T-helper 1 cell treated with Interleukin-12 subunit alpha and Interleukin-12 subunit beta and Interleukin-4 antibody, amounts not matched to agents 30 ng/mL and 1 ng/mL, for 36 hours (primary cell): ENCODE measurements around the gene GET4. TPM values are rescaled to one million over a fixed set of nuclear protein-coding genes. Genes with fewer than 3 reads are reported as not detected.
"Not testable (repeated sequence)": the region's sequence is repeated elsewhere in the genome, so short reads cannot be mapped to it uniquely, and the experiment has no call there.

ENCODE experiments used
- intact Hi-C: fragments of 100-400 bp; cut with micrococcal nuclease; formaldehyde crosslinking; loops from one replicate; pipeline ENCODE4 v1.15.1; 2024
- total RNA-seq: library from RNA; stranded (reverse); gene quantifications from 2 replicates; pipeline ENCODE4 v1.2.3, GENCODE V29; 2022

The GET4 gene
- total RNA-seq, 1 donor from 2014 or later = 33.7 TPM

- intact Hi-C loops = no loop called here
Observed at GRCh38 chr7:845091-845490, 31.3 kb upstream of the GET4 start.

DNA sequence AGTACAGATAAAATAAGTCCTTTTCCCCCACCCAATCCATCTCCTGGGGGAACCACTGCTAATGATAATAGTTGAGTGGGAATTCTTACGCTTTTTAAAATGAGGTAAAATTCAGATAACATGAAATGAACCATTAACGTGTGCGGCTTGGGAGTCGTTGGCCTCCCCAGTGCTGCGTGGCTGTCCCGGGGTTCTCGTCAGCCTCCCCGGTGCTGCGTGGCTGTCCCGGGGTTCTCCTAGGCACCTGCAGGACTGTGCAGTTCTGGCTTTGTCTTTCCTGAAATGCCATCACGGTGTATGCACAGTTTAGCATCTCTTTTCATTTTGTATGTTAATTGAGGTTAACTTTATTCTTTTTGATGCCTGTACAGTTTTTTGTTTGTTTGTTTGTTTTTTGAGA lies 30.6 kb upstream of the GET4 start:
- intact Hi-C loops = no loop called here

DNA sequence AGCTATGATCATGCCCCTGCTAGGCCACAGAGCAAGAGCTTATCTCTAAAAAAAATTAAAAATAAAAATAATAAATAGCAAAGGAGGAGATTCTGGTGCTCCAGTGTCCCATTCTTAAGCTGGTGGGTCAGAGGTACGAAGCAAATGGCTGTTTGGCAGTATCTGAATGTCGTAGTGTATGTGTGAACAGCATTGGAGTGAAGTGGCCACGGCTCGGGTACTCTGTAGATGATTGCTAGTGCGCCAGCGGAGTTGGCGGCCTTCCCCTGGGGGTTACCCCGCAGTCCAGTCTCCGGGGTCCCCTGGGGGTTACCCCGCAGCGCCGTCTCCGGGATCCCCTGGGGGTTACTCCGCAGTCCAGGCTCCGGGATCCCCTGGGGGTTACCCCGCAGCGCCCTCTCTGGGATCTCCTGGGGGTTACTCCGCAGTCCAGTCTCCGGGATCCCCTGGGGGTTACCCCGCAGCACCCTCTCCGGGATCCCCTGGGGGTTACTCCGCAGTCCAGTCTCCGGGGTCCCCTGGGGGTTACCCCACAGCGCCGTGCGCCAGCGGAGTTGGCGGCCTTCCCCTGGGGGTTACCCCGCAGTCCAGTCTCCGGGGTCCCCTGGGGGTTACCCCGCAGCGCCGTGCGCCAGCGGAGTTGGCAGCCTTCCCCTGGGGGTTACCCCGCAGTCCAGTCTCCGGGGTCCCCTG lies 29.2 kb upstream of the GET4 start:
- intact Hi-C loops = not testable (repeated sequence)

- intact Hi-C loops = not testable (repeated sequence)
Observed at GRCh38 chr7:847728-848127, 28.6 kb upstream of the GET4 start.

GRCh38 chr7:849145-849544 lies 27.2 kb upstream of the GET4 start:
- intact Hi-C loops = no loop called here

DNA sequence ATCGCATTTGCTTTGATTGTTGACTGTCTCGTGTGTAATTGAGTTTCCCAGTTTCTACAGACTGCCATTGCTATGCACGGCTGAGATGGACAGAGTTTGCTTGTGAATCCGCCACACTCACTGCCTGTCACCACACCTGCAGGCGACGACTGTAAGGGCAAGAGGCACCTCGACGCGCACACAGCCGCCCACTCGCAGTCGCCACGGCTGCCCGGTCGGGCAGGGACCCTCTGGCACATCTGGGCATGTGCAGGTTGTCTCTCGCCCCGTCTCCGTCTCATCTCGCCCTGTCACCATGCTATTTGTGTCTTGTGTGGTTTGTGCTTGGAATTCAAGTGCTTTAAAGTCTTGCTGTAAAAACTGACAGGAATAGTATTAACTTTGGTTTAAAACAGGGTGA lies 26.6 kb upstream of the GET4 start:
- intact Hi-C loops = no loop called here

DNA sequence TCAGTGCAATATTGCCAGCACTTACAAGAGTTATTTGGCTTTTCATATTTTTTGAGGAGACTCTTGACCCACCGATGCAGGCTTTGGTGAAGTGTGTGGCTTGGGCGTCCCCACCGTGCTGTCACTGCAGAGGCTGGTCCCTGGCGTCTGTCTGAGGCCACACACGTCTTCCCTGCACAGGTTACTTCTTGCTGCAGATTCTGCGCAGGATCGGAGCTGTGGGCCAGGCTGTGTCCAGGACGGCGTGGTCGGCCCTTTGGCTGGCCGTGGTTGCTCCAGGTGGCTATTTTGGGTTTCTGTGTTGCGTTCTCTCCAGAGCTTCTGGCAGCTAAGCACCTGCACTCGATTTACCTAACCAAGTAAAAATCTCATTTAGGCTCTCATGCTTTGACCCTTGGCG lies 25.1 kb upstream of the GET4 start:
- intact Hi-C loops = no loop called here

DNA sequence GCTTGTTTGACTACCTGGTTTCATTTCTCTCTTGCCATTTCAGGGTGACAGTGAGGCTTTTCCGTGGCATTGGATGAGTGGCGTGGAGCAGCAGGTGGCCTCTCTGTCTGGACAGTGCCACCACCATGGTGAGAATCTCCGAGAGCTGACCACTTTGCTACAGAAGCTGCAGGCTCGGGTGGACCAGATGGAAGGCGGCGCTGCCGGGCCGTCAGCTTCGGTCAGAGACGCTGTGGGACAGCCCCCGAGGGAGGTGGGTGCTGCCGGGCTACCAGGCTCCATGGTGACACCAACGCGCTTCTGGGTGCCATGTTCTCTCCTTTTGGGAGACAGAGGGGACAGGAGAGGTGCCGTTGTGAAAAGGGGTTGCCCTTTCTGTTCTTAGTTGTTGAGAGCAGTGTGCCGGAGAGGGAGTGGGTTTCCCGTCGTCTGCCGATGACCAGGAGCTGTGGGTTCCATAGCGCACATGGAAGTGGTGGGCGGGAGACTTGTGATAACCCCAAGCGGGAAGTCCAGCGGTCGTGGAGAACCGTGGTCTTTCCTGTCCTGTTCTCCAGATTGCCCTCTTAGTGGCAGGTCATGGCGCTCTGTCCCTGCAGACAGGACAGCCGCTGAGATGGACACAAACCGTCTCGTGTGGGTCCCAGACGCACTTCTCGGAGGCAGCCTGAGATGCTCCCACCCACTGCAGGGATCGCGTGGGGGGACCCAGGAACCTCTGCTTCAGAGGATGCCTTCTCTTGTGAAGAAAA lies 22.8 kb upstream of the GET4 start:
- intact Hi-C loops = no loop called here

- intact Hi-C loops = no loop called here
Observed at GRCh38 chr7:854118-854775, 22.1 kb upstream of the GET4 start.

DNA sequence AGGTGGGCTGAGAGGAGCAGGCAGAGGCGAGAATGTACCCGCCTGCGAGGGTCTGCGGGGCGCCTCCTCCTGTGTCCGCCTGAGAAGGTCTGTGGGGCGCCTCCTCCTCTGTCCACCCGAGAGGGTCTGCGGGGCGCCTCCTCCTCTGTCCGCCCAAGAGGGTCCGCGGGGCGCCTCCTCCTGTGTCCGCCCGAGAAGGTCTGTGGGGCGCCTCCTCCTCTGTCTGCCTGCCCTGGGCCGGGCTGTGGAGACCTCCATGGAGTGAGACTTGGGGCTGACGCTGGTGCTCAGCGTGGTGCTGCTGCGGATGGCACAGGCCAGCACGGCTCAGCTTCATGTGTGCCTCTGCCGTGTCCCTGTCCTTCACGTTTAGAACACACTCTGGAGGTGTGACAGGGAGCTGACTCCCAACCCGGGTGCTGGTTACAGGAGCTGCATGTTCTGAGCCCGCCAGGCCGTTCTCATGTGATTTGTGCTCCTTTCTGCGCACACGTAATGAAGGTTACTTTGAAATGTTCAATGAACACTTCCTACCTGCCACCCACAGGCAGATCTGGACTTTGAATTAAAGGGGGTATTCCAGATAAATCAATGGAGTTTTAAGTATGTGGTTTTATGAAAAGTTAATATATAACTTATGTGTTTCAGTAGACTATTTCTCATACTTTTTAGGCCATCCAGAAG lies 20.5 kb upstream of the GET4 start:
- intact Hi-C loops = no loop called here

DNA sequence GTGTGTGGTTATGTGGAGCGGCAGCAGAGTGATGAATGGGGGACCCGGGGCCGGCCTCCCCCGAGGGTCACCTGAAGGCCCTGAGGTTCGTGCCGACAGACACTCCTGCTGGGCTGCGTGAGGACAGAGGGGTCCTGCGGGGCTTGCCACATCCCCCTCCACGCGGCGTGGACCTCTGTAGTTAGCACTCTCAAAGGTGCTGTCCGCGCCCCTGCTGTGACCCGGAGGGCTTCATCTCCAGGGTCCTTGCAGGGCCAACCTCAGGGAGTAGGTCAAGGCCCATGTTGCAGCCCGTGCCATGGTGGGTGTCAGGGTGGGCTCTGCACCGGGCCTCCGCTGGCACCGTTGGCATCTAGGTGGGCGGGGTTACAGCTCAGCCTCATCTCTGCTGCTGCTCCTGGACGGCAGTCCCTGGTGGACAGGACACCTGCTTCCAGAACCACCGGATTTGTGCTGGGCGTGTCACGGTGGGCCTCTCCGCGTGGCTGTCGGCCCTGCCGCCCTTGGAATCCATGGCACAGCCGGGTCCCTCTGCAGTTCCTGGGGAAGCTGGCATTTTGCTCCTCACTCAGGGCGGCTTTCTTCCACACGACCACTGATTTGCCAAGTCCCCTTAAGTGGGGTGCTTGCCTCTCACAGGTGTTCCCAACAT lies 19.8 kb upstream of the GET4 start:
- intact Hi-C loops = no loop called here

- intact Hi-C loops = no loop called here
Observed at GRCh38 chr7:857661-858060, 18.7 kb upstream of the GET4 start.

GRCh38 chr7:859359-860030 lies 16.9 kb upstream of the GET4 start:
- intact Hi-C loops = no loop called here

GRCh38 chr7:860149-860548 lies 16.2 kb upstream of the GET4 start:
- intact Hi-C loops = no loop called here

DNA sequence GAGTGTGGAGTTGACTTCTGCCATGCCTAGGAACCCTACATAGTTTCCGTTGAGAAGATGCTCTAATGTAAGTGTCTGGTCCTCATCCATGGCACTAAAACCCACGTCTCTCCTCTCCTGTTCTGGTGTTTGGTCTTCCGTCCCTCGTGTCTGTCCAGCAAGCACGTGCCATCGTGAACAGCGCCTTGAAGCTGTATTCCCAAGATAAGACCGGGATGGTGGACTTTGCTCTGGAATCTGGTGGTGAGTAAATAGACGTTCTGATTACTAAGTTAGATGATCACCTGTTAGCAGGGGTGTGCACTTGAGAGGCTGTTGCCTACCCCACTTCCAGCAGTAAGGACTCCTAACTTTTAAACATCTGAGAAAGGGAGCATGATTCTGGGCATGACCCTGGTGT lies 15.1 kb upstream of the GET4 start:
- intact Hi-C loops = no loop called here

DNA sequence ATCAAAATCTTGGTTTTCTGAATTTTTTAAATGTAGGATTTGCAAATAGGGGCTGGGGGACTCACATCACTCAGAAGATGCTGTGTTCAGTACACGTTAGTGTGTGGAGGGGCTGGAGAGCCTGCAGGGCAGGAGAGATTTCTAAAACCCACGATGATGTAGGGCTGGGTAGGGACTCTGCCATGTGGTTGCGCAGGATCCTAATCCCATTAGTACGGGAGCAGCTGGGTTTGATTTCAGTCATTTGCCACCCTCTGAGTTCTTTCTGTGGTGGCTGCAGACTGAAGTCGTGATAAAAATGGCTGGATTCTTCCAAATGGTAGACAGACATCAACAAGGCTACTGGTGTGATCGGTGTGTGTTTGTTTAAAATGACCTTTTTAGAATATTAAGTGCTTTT lies 14.2 kb upstream of the GET4 start:
- intact Hi-C loops = no loop called here

GRCh38 chr7:863106-863505 lies 13.2 kb upstream of the GET4 start:
- intact Hi-C loops = no loop called here

- intact Hi-C loops = no loop called here
Observed at GRCh38 chr7:865921-866320, 10.4 kb upstream of the GET4 start.

DNA sequence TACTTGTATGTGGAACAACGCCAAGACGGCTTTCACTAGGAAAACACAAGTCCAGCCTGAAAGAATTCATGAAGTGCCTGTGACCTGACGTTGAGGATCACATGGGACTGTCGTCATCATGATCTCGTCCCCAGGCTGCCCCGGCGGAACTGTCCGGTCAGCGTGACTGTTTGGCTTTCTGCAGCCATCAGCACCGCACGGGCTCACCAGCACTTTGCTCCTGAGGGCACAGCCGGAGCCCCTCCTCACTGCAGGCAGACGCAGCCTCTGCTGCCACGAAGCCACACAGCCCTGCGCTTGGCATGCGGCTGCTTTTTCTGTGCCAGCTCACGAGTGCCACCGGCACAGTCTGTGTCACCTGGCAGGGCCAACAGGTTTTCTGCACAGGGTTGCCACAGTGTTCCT lies 9.4 kb upstream of the GET4 start:
- intact Hi-C loops = no loop called here

- intact Hi-C loops = no loop called here
Observed at GRCh38 chr7:867406-868188, 8.8 kb upstream of the GET4 start.
